AG08396 (cell line): Measurements from ENCODE around the gene GLIPR2.

Source experiments
- DNase-seq: peaks from one replicate; pipeline ENCODE4 v3.0.0; 2012; ENCODE audit warnings: low spot score, mixed read lengths

Gene GLIPR2

GRCh38 chr9:36193023-36193422, 56.5 kb downstream of the GLIPR2 start:
- DNase-seq: no peak

- no peak for DNase-seq
Measured at GRCh38 chr9:36194326-36195000, 57.9 kb downstream of the GLIPR2 start.

- DNase-seq: no peak
Measured at GRCh38 chr9:36204906-36205547, 68.5 kb downstream of the GLIPR2 start.

- DNase-seq: no peak
Measured at GRCh38 chr9:36207016-36207415, 70.5 kb downstream of the GLIPR2 start.

- no peak for DNase-seq
Measured at GRCh38 chr9:36207546-36208012, 71.0 kb downstream of the GLIPR2 start.

GRCh38 chr9:36208521-36209253, 72.2 kb downstream of the GLIPR2 start:
- no peak for DNase-seq

- no peak for DNase-seq
Measured at GRCh38 chr9:36210722-36211121, 74.2 kb downstream of the GLIPR2 start.

GRCh38 chr9:36211510-36211909, 75.0 kb downstream of the GLIPR2 start:
- DNase-seq: no peak

- DNase-seq: no peak
Measured at GRCh38 chr9:36213387-36213786, 76.9 kb downstream of the GLIPR2 start.
